HG02571 (cell line): ENCODE measurements around the gene CCT3.
"Not testable (repeated sequence)": the region's sequence is repeated elsewhere in the genome, so short reads cannot be mapped to it uniquely, and the experiment has no call there.

ENCODE experiments used
- ATAC-seq: cut with Tn5 transposase; IDR thresholded peaks from one replicate; pipeline ENCODE4 v1.9.1; 2021; ENCODE audit warnings: mild to moderate bottlenecking, moderate library complexity; ENCODE audit not compliant: unreplicated experiment

Gene CCT3

DNA sequence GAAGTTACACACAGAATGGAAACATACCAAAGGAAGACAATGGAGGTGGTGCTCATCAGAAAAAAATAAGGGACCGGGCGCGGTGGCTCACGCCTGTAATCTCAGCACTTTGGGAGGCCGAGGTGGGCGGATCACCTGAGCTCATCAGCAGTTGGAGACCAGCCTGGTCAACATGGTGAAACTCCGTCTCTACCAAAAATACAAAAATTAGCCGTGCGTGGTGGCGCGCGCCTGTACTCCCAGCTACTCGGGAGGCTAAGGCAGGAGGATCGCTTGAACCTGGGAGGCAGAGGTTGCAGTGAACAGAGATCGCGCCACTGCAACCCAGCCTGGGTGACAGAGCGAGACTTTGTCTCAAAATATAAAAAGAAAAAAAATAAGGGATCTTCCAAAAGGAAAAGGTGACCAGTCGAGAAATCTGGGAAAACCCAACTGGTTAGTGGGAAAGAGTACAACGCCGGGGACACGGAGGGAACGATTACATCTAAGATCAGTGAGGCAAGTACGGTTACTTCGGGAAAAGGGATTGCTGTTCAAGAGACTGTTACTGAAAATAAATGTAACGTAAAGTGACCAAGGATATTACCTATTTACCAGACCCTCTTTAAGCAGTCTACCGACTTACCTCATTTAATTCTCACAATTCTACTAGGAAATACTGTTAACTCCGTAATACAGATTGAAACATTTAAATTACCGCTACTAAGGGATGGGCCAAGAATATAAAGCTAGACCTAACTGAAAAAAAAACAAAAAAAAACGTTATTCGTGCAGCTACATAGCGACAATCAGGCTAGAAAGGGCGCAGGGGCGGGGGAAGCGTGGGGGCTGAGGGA is 822 bp downstream of the CCT3 start:
- ATAC-seq, result no peak

GRCh38 chr1:156336242-156336641 is 1.9 kb downstream of the CCT3 start:
- no peak for ATAC-seq

GRCh38 chr1:156323179-156323578 is 14.9 kb downstream of the CCT3 start:
- not testable (repeated sequence) for ATAC-seq

GRCh38 chr1:156320560-156320959 is 17.5 kb downstream of the CCT3 start:
- ATAC-seq, result no peak

- no peak for ATAC-seq
Measured at GRCh38 chr1:156319664-156320063, 18.4 kb downstream of the CCT3 start.

DNA sequence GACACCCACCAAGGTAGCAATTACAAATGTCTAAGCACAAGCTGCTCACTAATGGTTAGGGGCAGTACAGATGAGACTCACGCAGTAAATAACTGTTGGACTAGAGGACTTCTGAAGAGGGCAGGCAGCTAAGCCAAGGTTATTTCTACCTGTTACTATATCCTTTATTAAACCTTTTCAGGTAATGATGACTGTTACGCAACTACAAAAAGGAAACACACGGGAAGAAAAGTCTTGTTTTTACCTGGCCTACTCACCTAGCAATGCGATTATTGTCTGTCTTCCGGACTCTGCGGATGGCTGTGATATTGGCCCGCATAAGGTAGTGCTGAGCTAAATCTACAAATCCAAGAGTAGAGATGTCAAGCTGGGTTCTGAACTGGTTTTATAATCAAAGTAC is 21.2 kb downstream of the CCT3 start:
- ATAC-seq, result no peak

GRCh38 chr1:156310962-156311361 is 27.1 kb downstream of the CCT3 start:
- ATAC-seq, result no peak

DNA sequence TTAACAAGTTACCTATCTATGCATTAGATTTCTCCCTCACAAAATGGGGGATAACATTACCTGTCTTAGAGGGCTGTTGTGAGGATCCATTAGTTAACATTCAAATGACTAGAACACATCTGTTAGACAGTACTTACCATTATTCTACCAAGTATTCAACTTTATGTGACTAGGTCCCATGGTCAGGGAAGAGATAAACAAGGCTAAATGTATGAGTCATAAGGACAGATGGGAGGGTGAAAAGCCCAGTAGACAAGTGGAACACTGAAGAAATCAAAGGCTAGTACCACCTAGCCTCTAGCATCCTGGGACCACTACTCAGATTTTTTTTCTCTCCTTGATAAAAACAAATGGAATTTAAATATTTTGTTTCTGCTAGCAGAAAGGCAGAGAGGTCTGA is 30.0 kb downstream of the CCT3 start:
- no peak for ATAC-seq

- ATAC-seq, result no peak
Measured at GRCh38 chr1:156305215-156305614, 32.9 kb downstream of the CCT3 start.

GRCh38 chr1:156303241-156303640 is 34.9 kb downstream of the CCT3 start:
- no peak for ATAC-seq

DNA sequence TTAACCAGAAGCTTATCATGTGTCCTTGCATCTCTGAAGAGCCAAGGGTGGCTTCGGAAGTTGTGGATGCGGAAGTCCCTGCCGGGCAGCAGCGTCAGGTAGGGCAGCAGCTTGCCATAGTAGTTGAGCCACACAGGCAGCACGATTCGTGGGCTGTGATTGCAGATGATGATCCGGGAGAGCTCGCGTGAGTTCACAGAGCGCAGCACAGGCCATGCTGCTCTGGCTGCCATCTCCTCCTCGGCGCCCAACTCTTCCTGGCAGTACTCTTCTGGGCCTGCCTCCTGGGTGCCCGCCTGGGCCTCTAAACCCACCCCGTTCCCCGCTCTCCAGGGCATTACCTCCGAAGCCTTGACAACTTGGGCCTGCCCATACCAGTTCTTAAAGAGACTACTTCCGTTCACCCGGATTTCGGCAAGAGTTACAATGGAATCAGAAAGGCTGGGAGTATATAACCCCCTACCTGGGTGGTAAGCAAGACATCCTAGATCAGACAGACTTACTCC is 39.2 kb downstream of the CCT3 start, which contains the start of gene VHLL:
Gene VHLL, minus strand, starts transcription at position 456 of the 506 bp plus-strand sequence. Its CDS starts 118 bp downstream, at position 338.
- no peak for ATAC-seq

- no peak for ATAC-seq
Measured at GRCh38 chr1:156295391-156295947, 42.6 kb downstream of the CCT3 start, which contains the start of gene GLMP. Gene GLMP, minus strand, starts transcription at chr1:156295679. Its CDS starts 34 bp downstream, at chr1:156295645.

- no peak for ATAC-seq
Measured at GRCh38 chr1:156293895-156294294, 44.2 kb downstream of the CCT3 start.

DNA sequence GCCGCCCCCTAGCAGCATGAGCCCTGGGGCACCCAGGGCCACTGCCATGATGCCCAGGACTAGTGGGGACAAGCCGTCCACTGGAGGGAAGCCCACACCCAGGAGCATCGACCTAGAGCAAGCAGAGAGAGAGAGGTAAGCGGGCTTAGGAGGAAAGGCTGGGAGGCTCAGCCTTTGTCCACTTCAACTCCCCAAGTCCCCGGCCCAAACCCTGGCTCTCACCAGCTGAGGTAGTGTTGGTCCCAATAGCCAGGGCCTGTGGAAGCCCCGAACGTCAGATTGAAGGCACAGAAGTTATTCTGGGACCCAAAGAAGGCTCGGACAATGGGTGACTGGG is 45.0 kb downstream of the CCT3 start:
- no peak for ATAC-seq

- peak; percentile 66 for ATAC-seq
Measured at GRCh38 chr1:156291226-156292061, 46.6 kb downstream of the CCT3 start.

- no peak for ATAC-seq
Measured at GRCh38 chr1:156289857-156290256, 48.2 kb downstream of the CCT3 start.

DNA sequence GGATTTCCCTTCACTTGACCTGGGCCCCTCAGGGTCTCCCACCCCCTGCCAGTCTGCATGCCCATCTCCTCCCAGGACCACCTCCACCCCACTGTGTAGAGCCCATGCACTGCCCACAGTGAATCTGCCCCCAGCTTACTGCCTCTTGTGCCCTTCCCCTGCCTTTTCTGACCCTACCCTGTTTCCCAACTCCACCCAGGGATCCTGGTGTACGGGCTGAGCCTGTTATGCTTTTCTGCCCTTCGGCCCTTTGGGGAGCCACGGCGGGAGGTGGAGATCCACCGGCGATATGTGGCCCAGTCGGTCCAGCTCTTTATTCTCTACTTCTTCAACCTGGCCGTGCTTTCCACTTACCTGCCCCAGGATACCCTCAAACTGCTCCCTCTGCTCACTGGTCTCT is 52.0 kb downstream of the CCT3 start:
- ATAC-seq, result no peak

GRCh38 chr1:156285437-156285836 is 52.7 kb downstream of the CCT3 start:
- ATAC-seq, result no peak

DNA sequence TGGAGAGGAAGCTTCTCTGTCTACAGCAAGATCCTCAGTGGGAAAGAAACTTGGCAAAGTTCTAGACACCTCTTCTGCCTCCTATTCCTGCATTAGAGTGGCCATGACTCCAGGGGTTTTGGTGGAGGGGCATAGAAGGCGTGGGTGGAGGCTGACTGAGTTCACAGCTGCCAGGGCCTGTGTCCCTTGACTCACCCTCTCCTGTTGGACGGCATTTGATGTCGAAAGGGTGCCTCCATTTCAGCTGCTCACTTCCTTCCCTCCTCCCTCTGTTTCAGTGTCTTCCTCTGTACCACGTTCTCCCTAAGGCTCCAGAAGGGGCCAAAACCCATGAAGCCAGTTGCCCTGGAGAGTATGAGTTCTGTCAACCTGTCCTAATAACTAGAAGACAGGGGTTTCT is 53.3 kb downstream of the CCT3 start:
- ATAC-seq, result no peak

- ATAC-seq, result no peak
Measured at GRCh38 chr1:156284112-156284511, 54.0 kb downstream of the CCT3 start, which contains the start of gene TMEM79. Gene TMEM79, plus strand, starts transcription at chr1:156284325. Its CDS starts 902 bp downstream, at chr1:156285227.

GRCh38 chr1:156283521-156283920 is 54.6 kb downstream of the CCT3 start:
- no peak for ATAC-seq
